ENCODE data around the gene TESK1. TPM values are rescaled to one million over a fixed set of nuclear protein-coding genes. Genes with fewer than 3 reads are reported as not detected.
"Not testable (repeated sequence)": the region's sequence is repeated elsewhere in the genome, so short reads cannot be mapped to it uniquely, and the experiment has no call there.

TESK1 gene
- total RNA-seq, 1 experiment from 2014 or later: 15.1 TPM

GRCh38 chr9:35615981-35616680 lies 11.1 kb downstream of the TESK1 start:
- no peak for DNase-seq (ENCODE audit: low spot score)

GRCh38 chr9:35616681-35617459 lies 11.8 kb downstream of the TESK1 start:
- DNase-seq (ENCODE audit: low spot score): no peak

- DNase-seq (ENCODE audit: low spot score): no peak
Observed at GRCh38 chr9:35617548-35617947, 12.5 kb downstream of the TESK1 start.

GRCh38 chr9:35618325-35618727 lies 13.3 kb downstream of the TESK1 start, which contains the start of gene CD72:
TSS of gene CD72 (minus strand) at chr9:35618413. CDS start at chr9:35618303, 110 bp downstream.
- no peak for DNase-seq (ENCODE audit: low spot score)

GRCh38 chr9:35618854-35619799 lies 14.1 kb downstream of the TESK1 start:
- no peak for DNase-seq (ENCODE audit: low spot score)

- no peak for DNase-seq (ENCODE audit: low spot score)
Observed at GRCh38 chr9:35619800-35620158, 14.7 kb downstream of the TESK1 start.

GRCh38 chr9:35627575-35627974 lies 22.5 kb downstream of the TESK1 start:
- DNase-seq (ENCODE audit: low spot score): no peak

- DNase-seq (ENCODE audit: low spot score): no peak
Observed at GRCh38 chr9:35628389-35628991, 23.4 kb downstream of the TESK1 start.

GRCh38 chr9:35629597-35629996 lies 24.5 kb downstream of the TESK1 start:
- no peak for DNase-seq (ENCODE audit: low spot score)

- no peak for DNase-seq (ENCODE audit: low spot score)
Observed at GRCh38 chr9:35635730-35636129, 30.7 kb downstream of the TESK1 start.

- no peak for DNase-seq (ENCODE audit: low spot score)
Observed at GRCh38 chr9:35636135-35636876, 31.2 kb downstream of the TESK1 start.

- DNase-seq (ENCODE audit: low spot score): not testable (repeated sequence)
Observed at GRCh38 chr9:35636877-35637246, 31.8 kb downstream of the TESK1 start.

GRCh38 chr9:35637427-35637955 lies 32.4 kb downstream of the TESK1 start:
- DNase-seq (ENCODE audit: low spot score): not testable (repeated sequence)

GRCh38 chr9:35638751-35639150 lies 33.7 kb downstream of the TESK1 start:
- DNase-seq (ENCODE audit: low spot score): not testable (repeated sequence)

GRCh38 chr9:35639225-35639624 lies 34.2 kb downstream of the TESK1 start:
- not testable (repeated sequence) for DNase-seq (ENCODE audit: low spot score)

- DNase-seq (ENCODE audit: low spot score): no peak
Observed at GRCh38 chr9:35639631-35640030, 34.6 kb downstream of the TESK1 start.

- not testable (repeated sequence) for DNase-seq (ENCODE audit: low spot score)
Observed at GRCh38 chr9:35640431-35640830, 35.4 kb downstream of the TESK1 start.

- not testable (repeated sequence) for DNase-seq (ENCODE audit: low spot score)
Observed at GRCh38 chr9:35641478-35641877, 36.4 kb downstream of the TESK1 start.

- DNase-seq (ENCODE audit: low spot score): no peak
Observed at GRCh38 chr9:35643046-35643445, 38.0 kb downstream of the TESK1 start.

GRCh38 chr9:35645736-35646135 lies 40.7 kb downstream of the TESK1 start:
- not testable (repeated sequence) for DNase-seq (ENCODE audit: low spot score)

GRCh38 chr9:35646153-35646532 lies 41.1 kb downstream of the TESK1 start:
- DNase-seq (ENCODE audit: low spot score): no peak
